Lower lobe of right lung (tissue), 2 donors: ENCODE results near the gene CAAP1. TPM values are rescaled to one million over a fixed set of nuclear protein-coding genes. Genes with fewer than 3 reads are reported as not detected.

Source experiments
- ATAC-seq, 2 donors: fragments of 200-7000 bp; cut with Tn5 transposase; one replicate each; pipeline ENCODE4 v1.9.1; 2020 to 2022; ENCODE audit warnings: mild to moderate bottlenecking in 2 of 2, moderate library complexity in 2 of 2
- DNase-seq: peaks from one replicate; pipeline ENCODE4 v3.0.0-alpha.2; 2020
- H3K27ac ChIP-seq: fragments of 200-600 bp; one replicate; pipeline ENCODE4 v1.8.0; 2022
- H3K27me3 ChIP-seq: fragments of 200-600 bp; one replicate; pipeline ENCODE4 v1.8.0; 2022; ENCODE audit warnings: low read depth
- H3K36me3 ChIP-seq: fragments of 200-600 bp; one replicate; pipeline ENCODE4 v1.8.0; 2022; ENCODE audit warnings: mild to moderate bottlenecking
- H3K4me1 ChIP-seq: fragments of 200-600 bp; one replicate; pipeline ENCODE4 v1.8.0; 2022
- H3K4me3 ChIP-seq: fragments of 200-600 bp; one replicate; pipeline ENCODE4 v1.8.0; 2022; ENCODE audit warnings: mild to moderate bottlenecking
- H3K9me3 ChIP-seq: fragments of 200-600 bp; one replicate; pipeline ENCODE4 v1.8.0; 2022
- intact Hi-C: fragments of 100-400 bp; cut with DNase I; formaldehyde crosslinking; loops from one replicate; pipeline ENCODE4 v1.11.0; 2022
- total RNA-seq: library from RNA; stranded (reverse); fragmentation: NEBNext Ultra II Directional; extraction: Animal tissue kit (Norgen Biotek cat#: 25700); gene quantifications from one replicate; pipeline ENCODE4 v1.2.1, GENCODE V29; 2021
- TF ChIP-seq, protein P1 (sequence below): fragments of 200-600 bp; IDR thresholded peaks from one replicate; pipeline ENCODE4 v1.8.0; 2022; ENCODE audit warnings: antibody characterized with exemption, mild to moderate bottlenecking
- donor health status: DM: no; HTN: yes; CAD: no; lungs with severe emphysema.

The CAAP1 gene
- total RNA-seq, 1 donor from 2014 or later: 13.3 TPM

DNA sequence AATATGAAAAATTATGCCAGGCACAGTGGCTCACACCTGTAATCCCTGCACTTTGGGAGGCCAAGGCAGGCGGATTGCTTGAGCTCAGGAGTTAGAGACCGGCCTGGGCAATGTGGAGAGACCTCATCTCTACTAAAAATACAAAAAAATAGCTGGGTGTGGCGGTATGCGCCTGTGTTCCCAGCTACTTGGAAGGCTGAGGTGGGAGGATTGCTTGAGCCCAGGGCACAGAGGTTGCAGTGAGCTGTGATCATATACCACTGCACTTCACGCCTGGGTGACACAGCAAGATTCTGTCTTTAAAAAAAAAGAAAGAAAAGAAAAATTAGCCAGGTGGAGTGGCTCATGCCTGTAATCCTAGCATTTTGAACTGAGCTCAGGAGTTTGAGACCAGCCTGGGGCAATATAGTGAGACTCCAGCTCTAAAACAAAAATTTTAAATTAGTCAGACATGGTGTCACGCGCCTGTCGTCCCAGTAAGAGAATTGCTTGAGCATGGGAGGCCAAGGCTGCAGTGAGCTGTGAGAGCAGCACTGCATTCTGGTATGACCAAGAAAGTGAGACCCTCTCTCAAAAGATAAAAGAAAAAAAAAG, 36.4 kb upstream of the CAAP1 start:
- Histone ChIP-seq H3K27me3 (no peaks in the 10 kb centered on the region), H3K9me3 (no peaks in the 10 kb centered on the region), H3K27ac (no peak overlapping the region), H3K36me3 (peaks cover 71% of the 10 kb centered on the region), H3K4me3 (no peak overlapping the region), H3K4me1 (no peaks in the 10 kb centered on the region)
- DNase-seq (no peak), ATAC-seq (no peak)
- intact Hi-C loops: no loop called here
- TF ChIP-seq, protein P1, sequence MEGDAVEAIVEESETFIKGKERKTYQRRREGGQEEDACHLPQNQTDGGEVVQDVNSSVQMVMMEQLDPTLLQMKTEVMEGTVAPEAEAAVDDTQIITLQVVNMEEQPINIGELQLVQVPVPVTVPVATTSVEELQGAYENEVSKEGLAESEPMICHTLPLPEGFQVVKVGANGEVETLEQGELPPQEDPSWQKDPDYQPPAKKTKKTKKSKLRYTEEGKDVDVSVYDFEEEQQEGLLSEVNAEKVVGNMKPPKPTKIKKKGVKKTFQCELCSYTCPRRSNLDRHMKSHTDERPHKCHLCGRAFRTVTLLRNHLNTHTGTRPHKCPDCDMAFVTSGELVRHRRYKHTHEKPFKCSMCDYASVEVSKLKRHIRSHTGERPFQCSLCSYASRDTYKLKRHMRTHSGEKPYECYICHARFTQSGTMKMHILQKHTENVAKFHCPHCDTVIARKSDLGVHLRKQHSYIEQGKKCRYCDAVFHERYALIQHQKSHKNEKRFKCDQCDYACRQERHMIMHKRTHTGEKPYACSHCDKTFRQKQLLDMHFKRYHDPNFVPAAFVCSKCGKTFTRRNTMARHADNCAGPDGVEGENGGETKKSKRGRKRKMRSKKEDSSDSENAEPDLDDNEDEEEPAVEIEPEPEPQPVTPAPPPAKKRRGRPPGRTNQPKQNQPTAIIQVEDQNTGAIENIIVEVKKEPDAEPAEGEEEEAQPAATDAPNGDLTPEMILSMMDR: no peak

DNA sequence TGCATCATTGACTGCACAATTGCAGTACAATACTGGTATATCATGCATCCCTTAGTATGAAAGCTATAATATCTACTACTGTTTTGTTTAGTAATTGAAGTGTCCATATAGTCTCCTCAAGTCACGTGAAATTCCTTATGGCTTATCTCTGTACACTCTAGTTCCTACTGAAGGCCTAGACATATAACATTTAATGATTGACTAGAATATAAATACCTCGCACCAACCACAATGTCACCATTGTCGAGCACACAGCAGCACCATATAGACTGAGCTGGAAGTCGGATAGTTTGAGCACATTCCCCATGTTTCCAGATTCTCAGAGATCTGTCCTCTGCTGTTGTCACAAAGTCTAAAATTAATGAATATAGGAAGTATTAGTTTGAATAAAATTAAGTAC, 33.0 kb upstream of the CAAP1 start:
- H3K36me3 ChIP-seq: peaks cover 79% of the 10 kb centered on the region
- H3K27ac ChIP-seq: no peak overlapping the region
- H3K4me3 ChIP-seq: no peak overlapping the region
- ATAC-seq: no peak
- TF ChIP-seq, protein P1: no peak
- no peaks in the 10 kb centered on the region for H3K9me3 ChIP-seq
- intact Hi-C loops: no loop called here
- H3K27me3 ChIP-seq: no peaks in the 10 kb centered on the region
- no peaks in the 10 kb centered on the region for H3K4me1 ChIP-seq
- no peak for DNase-seq

DNA sequence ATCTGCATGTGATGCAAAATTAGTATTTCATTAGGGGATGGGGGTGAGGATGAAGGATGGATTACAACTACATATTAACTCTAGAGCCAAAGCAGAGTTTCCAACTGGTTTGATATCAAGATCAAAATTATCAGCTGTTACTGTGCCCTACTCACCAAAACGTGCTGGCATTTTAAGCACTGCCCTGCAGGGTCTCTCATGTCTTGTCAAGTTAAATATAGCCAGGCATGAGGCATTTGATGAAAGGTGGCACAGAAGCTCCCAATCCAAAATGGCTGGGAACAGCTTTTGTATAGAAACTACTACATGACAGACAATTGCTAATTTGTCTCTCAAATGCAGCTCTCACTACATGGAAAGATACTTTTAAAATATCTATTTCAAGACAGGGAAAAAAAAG, 27.1 kb upstream of the CAAP1 start:
- H3K27ac ChIP-seq: no peak overlapping the region
- ATAC-seq (no peak), DNase-seq (no peak)
- TF ChIP-seq, protein P1: no peak
- no peaks in the 10 kb centered on the region for H3K9me3 ChIP-seq
- no peaks in the 10 kb centered on the region for H3K4me1 ChIP-seq
- H3K4me3 ChIP-seq: no peak overlapping the region
- H3K27me3 ChIP-seq: no peaks in the 10 kb centered on the region
- intact Hi-C loops: no loop called here
- peaks cover 100% of the 10 kb centered on the region for H3K36me3 ChIP-seq

DNA sequence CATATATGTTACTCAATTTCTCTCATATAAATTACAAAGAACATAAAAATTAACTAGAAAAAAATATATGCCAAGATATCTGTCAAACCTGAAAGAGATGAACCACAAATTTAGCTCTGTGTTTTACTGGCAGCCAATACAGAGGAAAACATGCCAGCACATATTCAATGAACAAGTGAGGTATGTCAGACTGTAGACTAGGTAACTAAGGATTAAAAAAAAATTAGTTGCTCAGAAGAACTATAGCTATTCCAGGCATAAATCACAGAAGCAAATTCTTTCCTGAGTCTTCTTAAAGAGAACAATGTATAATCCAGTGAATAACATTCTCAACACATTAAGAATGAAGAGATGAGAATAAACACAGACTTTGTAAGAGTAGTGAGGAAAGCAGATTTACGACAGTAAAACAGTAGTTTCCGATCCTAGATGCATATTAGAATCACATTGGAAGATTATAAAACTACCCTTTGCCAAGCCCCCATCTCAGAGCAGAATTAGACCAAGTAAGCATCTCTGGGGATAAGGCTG, 20.6 kb upstream of the CAAP1 start:
- TF ChIP-seq, protein P1: no peak
- Histone ChIP-seq H3K4me1 (no peaks in the 10 kb centered on the region), H3K9me3 (no peaks in the 10 kb centered on the region), H3K36me3 (peaks cover 84% of the 10 kb centered on the region), H3K27me3 (no peaks in the 10 kb centered on the region), H3K27ac (no peak overlapping the region), H3K4me3 (no peak overlapping the region)
- DNase-seq: no peak
- intact Hi-C loops: no loop called here
- no peak for ATAC-seq

DNA sequence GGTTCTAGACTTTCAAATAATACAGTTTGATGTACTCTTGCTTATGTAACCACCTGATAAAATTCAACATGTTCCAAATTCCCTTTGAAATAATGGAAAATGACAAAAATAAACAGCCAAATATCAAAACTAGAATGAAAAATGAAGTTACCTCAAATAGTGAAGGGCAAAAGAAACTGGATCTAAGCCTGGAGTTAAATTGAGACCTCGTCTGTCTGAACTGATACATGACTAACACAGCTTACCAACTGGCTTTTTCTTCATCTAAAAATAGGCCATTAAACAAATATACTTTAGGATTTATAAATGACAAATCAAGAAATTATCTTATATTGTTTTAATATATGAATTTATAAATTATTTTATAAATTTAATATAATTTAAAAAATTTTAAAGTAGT, 12.1 kb upstream of the CAAP1 start:
- H3K27me3 ChIP-seq: no peaks in the 10 kb centered on the region
- H3K4me1 ChIP-seq: no peaks in the 10 kb centered on the region
- DNase-seq (no peak), ATAC-seq (no peak)
- peaks cover 53% of the 10 kb centered on the region for H3K36me3 ChIP-seq
- no peak overlapping the region for H3K4me3 ChIP-seq
- no peaks in the 10 kb centered on the region for H3K9me3 ChIP-seq
- H3K27ac ChIP-seq: no peak overlapping the region
- intact Hi-C loops: no loop called here
- TF ChIP-seq, protein P1: no peak
